Endothelial cell of umbilical vein (primary cell): ENCODE measurements around the gene FAM228B. TPM values are rescaled to one million over a fixed set of nuclear protein-coding genes. Genes with fewer than 3 reads are reported as not detected.

Experiments used
- BruUV-seq: library from RNA; stranded (reverse); fragments of 400-500 nt; replicated peaks from 2 replicates; lab custom pipeline; 2021; lab: Mats Ljungman, UMichigan
- CTCF ChIA-PET: fragments of 300-600, 350-600 bp; sonication (Branson Sonifier 250); formaldehyde crosslinking; loops from one replicate; lab custom pipeline; 2021; ENCODE audit warnings: antibody characterized with exemption, inconsistent platforms; lab: Charles Lee
- POLR2A ChIA-PET: fragments of 300-600, 350-600 bp; sonication (Branson Sonifier 250); formaldehyde crosslinking; loops from one replicate; lab custom pipeline; 2021; ENCODE audit warnings: antibody characterized with exemption, inconsistent platforms; lab: Charles Lee
- DNase-seq: peaks from one replicate; pipeline ENCODE4 v3.0.0-alpha.2; 2011; ENCODE audit warnings: low read depth, low spot score
- FAIRE-seq: peaks from 2 replicates; lab custom pipeline; 2011; peaks lifted over from hg19 to GRCh38; lab: Jason Lieb, UNC
- H2AFZ ChIP-seq: 2 replicates; pipeline ENCODE4 v1.6.0; 2012; ENCODE audit warnings: low read depth, low read length, control low read depth, inconsistent platforms
- H3K27ac ChIP-seq: 2 replicates; pipeline ENCODE4 v1.5.1; 2011; ENCODE audit warnings: low read depth, mild to moderate bottlenecking, control low read depth, low read length, moderate library complexity; ENCODE audit not compliant: insufficient read depth
- H3K27me3 ChIP-seq, 2 experiments: 2 replicates each; pipeline versions ENCODE4 v1.6.0 to v1.6.1; 2011; ENCODE audit warnings: low read length in 2 of 2, mixed read lengths in 1 of 2; ENCODE audit not compliant: control insufficient read depth in 2 of 2, insufficient read depth in 2 of 2
- H3K36me3 ChIP-seq, 2 experiments: 2 replicates in 1 of 2; 3 replicates in 1 of 2; pipeline ENCODE4 v1.5.1; 2011; ENCODE audit warnings: low read length in 2 of 2, mild to moderate bottlenecking in 1 of 2, moderate library complexity in 1 of 2; ENCODE audit not compliant: control insufficient read depth in 2 of 2, insufficient read depth in 2 of 2; ENCODE audit errors: extremely low read depth in 1 of 2
- H3K4me1 ChIP-seq: 3 replicates; pipeline ENCODE4 v1.5.1; 2011; ENCODE audit warnings: mild to moderate bottlenecking, low read length; ENCODE audit not compliant: control insufficient read depth, insufficient read depth; ENCODE audit errors: extremely low read depth
- H3K4me2 ChIP-seq: 2 replicates; pipeline ENCODE4 v1.6.1; 2011; ENCODE audit warnings: low read length, control low read depth, mixed read lengths; ENCODE audit not compliant: insufficient read depth
- H3K4me3 ChIP-seq, 3 experiments: fragments of 200-600 bp in 1 of 3; sonication (generic), shearing (Covaris generic) in 1 of 3; replicated peaks in 1 of 3; 2 replicates each; pipeline ENCODE4 v1.5.1; 2011 to 2016; ENCODE audit warnings: control low read depth in 3 of 3, low read length in 3 of 3, mild to moderate bottlenecking in 2 of 3, inconsistent platforms in 1 of 3, low read depth in 1 of 3, moderate library complexity in 1 of 3; ENCODE audit not compliant: insufficient read depth in 1 of 3
- H3K79me2 ChIP-seq: 2 replicates; pipeline ENCODE4 v1.6.0; 2012; ENCODE audit warnings: low read length, inconsistent platforms; ENCODE audit not compliant: control insufficient read depth, insufficient read depth
- H3K9ac ChIP-seq: replicated peaks from 2 replicates; pipeline ENCODE3; 2011; ENCODE audit warnings: low read length, control low read depth; ENCODE audit not compliant: insufficient read depth; ENCODE audit errors: extremely low read depth
- H3K9me1 ChIP-seq: replicated peaks from 3 replicates; pipeline ENCODE4 v1.6.0; 2011; ENCODE audit warnings: mild to moderate bottlenecking, low read length; ENCODE audit not compliant: control insufficient read depth, insufficient read depth; ENCODE audit errors: extremely low read depth
- H3K9me3 ChIP-seq: replicated peaks from 2 replicates; pipeline ENCODE4 v1.5.1; 2012; ENCODE audit warnings: low read length, inconsistent platforms; ENCODE audit not compliant: control insufficient read depth, insufficient read depth
- H4K20me1 ChIP-seq: replicated peaks from 2 replicates; pipeline ENCODE3; 2011; ENCODE audit warnings: mild to moderate bottlenecking, low read length; ENCODE audit not compliant: control insufficient read depth, insufficient read depth; ENCODE audit errors: extremely low read depth
- CTCF ChIP-seq, 2 donors: IDR thresholded peaks; 1 replicate in 1 of 2; 2 replicates in 1 of 2; pipeline ENCODE4 v1.5.1; 2011; ENCODE audit warnings: low read length in 2 of 2, mild to moderate bottlenecking in 2 of 2, moderate library complexity in 2 of 2, control low read depth in 1 of 2, inconsistent platforms in 1 of 2, low read depth in 1 of 2; ENCODE audit not compliant: insufficient read depth in 1 of 2; ENCODE audit errors: extremely low read depth in 1 of 2
- EZH2 ChIP-seq: IDR thresholded peaks from 2 replicates; pipeline ENCODE4 v1.6.1; 2012; ENCODE audit warnings: borderline replicate concordance, low read depth, mild to moderate bottlenecking, moderate library complexity, low read length, inconsistent platforms; ENCODE audit not compliant: severe bottlenecking
- FOS ChIP-seq: IDR thresholded peaks from 2 replicates; pipeline ENCODE4 v1.6.1; 2011; ENCODE audit warnings: mild to moderate bottlenecking, low read length, moderate library complexity, borderline replicate concordance; ENCODE audit not compliant: insufficient read depth
- GATA2 ChIP-seq: IDR thresholded peaks from 2 replicates; pipeline ENCODE4 v1.7.0; 2011; ENCODE audit warnings: low read depth, mild to moderate bottlenecking, moderate library complexity, mixed read lengths, low read length; ENCODE audit not compliant: insufficient read length, insufficient read depth
- JUN ChIP-seq: IDR thresholded peaks from 2 replicates; pipeline ENCODE4 v1.6.1; 2011; ENCODE audit warnings: borderline replicate concordance, low read depth; ENCODE audit not compliant: insufficient read length, insufficient read depth
- MYC ChIP-seq: IDR thresholded peaks from one replicate; pipeline ENCODE4 v1.6.1; 2011; ENCODE audit warnings: mild to moderate bottlenecking, low read depth, low read length
- POLR2A ChIP-seq: IDR thresholded peaks from 2 replicates; pipeline ENCODE4 v1.6.1; 2012; ENCODE audit warnings: low read depth, mild to moderate bottlenecking, control low read depth, low read length
- POLR2AphosphoS5 ChIP-seq: IDR thresholded peaks from 2 replicates; pipeline ENCODE4 v1.6.1; 2012; ENCODE audit warnings: low read depth, mild to moderate bottlenecking, control low read depth, low read length, moderate library complexity; ENCODE audit not compliant: insufficient read depth
- dilution Hi-C: fragments of 300-500 bp; cut with MboI; formaldehyde crosslinking; loops from one replicate; pipeline ENCODE4 v1.15.0; 2019; ENCODE audit warnings: low sequenced_read_pairs; ENCODE audit not compliant: extremely low pct_ligation_motif_present
- intact Hi-C: fragments of 100-400 bp; cut with micrococcal nuclease; formaldehyde crosslinking; loops from one replicate; pipeline ENCODE4 v1.10.0; 2022
- polyA plus RNA-seq, 4 experiments: library from polyadenylated mRNA; depleted of rRNA in 3 of 4; stranded (reverse) in 3 of 4; unstranded in 1 of 4; fragments of >200 nt; gene quantifications; 2 replicates each; pipeline versions ENCODE4 v1.2.1 to v1.2.3, GENCODE V29; 2011 to 2012; ENCODE audit warnings: missing spikeins in 1 of 4
- total RNA-seq: library from RNA; stranded (reverse); gene quantifications from 2 replicates; pipeline ENCODE4 v1.2.3, GENCODE V29; 2021
- TF ChIP-seq, protein P1 (sequence below): IDR thresholded peaks from 2 replicates; pipeline ENCODE4 v1.6.1; 2011; ENCODE audit not compliant: insufficient read depth, insufficient read length

FAM228B gene
- total and polyA plus RNA-seq, 2 donors (not counting 3 experiments of a cell fraction or from before 2014, with no cell fraction given) = 1.6 to 11.9 TPM

GRCh38 chr2:24101992-24102391 lies 21.3 kb upstream of the FAM228B start:
- Histone ChIP-seq H3K4me1 (no peaks in the 10 kb centered on the region), H3K4me3 (no peak overlapping the region), H3K27me3 (peaks cover 0 to 2% of the 10 kb centered on the region in 2 experiments), H3K79me2 (no peaks in the 10 kb centered on the region), H3K9ac (no peak overlapping the region), H4K20me1 (no peaks in the 10 kb centered on the region), H3K27ac (no peak overlapping the region), H3K4me2 (no peak overlapping the region), H2AFZ (no peak overlapping the region), H3K9me1 (no peaks in the 10 kb centered on the region), H3K36me3 (no peaks in the 10 kb centered on the region), H3K9me3 (no peaks in the 10 kb centered on the region)
- DNase-seq = no peak
- TF ChIP-seq CTCF (IDR thresholded peaks at IDR 0.05; ENCODE audit: extremely low read depth in 1 of 2, insufficient read depth in 1 of 2, low read depth in 1 of 2, low read length in 2 of 2) (no peak), EZH2 (no peak), MYC (no peak)
- TF ChIP-seq, protein P1, sequence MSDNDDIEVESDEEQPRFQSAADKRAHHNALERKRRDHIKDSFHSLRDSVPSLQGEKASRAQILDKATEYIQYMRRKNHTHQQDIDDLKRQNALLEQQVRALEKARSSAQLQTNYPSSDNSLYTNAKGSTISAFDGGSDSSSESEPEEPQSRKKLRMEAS = no peak
- no peak for FAIRE-seq
- no TSS peak for BruUV-seq
- ChIA-PET POLR2A (no interaction called here), CTCF (interaction anchor here (1.6 kb wide), 1 partner anchor 18 kb away, joined by 6 read pairs; the partner anchor contains the start of gene TP53I3)
- dilution Hi-C loops = no loop called here
- intact Hi-C loops = no loop called here

- intact Hi-C loops = no loop called here
- dilution Hi-C loops = no loop called here
- ChIA-PET POLR2A (no interaction called here), CTCF (interaction anchor here (1.6 kb wide), 1 partner anchor 19 kb away, joined by 6 read pairs; the partner anchor contains the start of gene TP53I3)
- DNase-seq = no peak
- no peaks in the 10 kb centered on the region for H3K4me1 ChIP-seq
- H3K9me3 ChIP-seq = no peaks in the 10 kb centered on the region
- TF ChIP-seq CTCF (IDR thresholded peaks at IDR 0.05; ENCODE audit: extremely low read depth in 1 of 2, insufficient read depth in 1 of 2, low read depth in 1 of 2, low read length in 2 of 2) (no peak), POLR2AphosphoS5 (no peak), JUN (no peak), GATA2 (no peak), FOS (no peak), POLR2A (no peak), MYC (no peak), EZH2 (no peak)
- TF ChIP-seq, protein P1 = no peak
- no peaks in the 10 kb centered on the region for H3K79me2 ChIP-seq
- no peak overlapping the region for H3K27ac ChIP-seq
- no peak overlapping the region for H3K9ac ChIP-seq
- H3K4me2 ChIP-seq = no peak overlapping the region
- BruUV-seq = no TSS peak
- H3K36me3 ChIP-seq = no peaks in the 10 kb centered on the region
- H3K4me3 ChIP-seq = no peak overlapping the region
- no peak overlapping the region for H2AFZ ChIP-seq
- peaks cover 0 to 2% of the 10 kb centered on the region in 2 experiments for H3K27me3 ChIP-seq
- no peaks in the 10 kb centered on the region for H3K9me1 ChIP-seq
- no peak for FAIRE-seq
- H4K20me1 ChIP-seq = no peaks in the 10 kb centered on the region
Observed at GRCh38 chr2:24102677-24103076, 20.6 kb upstream of the FAM228B start.
